K562 (cell line): ENCODE measurements around the gene FXYD1. TPM values are rescaled to one million over a fixed set of nuclear protein-coding genes. Genes with fewer than 3 reads are reported as not detected.
A peak's percentile ranks its signal among the peaks of the same experiment; 100 is the strongest.

Source experiments
- AFF1 ChIP-seq, 2 experiments: fragments of 450-650 bp; IDR thresholded peaks; 2 replicates each; pipeline ENCODE4 v1.6.1; 2018; ENCODE audit warnings: mild to moderate bottlenecking in 2 of 2, low read depth in 1 of 2; ENCODE audit not compliant: partially characterized antibody in 2 of 2
- CHCHD3 ChIP-seq: fragments of 250-450 bp; sonication (Bioruptor Pico); IDR thresholded peaks from 2 replicates; pipeline ENCODE4 v2.1.2; 2022; ENCODE audit warnings: mild to moderate bottlenecking
- ELF4 ChIP-seq: fragments of 450-650 bp; formaldehyde crosslinking; IDR thresholded peaks from 2 replicates; pipeline ENCODE4 v1.4.0; 2022; ENCODE audit warnings: missing genetic modification characterization
- FOXO4 ChIP-seq: fragments of 450-650 bp; formaldehyde crosslinking; IDR thresholded peaks from 2 replicates; pipeline ENCODE4 v1.4.0; 2020; ENCODE audit warnings: mild to moderate bottlenecking, moderate library complexity
- GATA2 ChIP-seq: sonication (generic); formaldehyde crosslinking; IDR thresholded peaks from 2 replicates; pipeline ENCODE4 v1.4.0; 2020; ENCODE audit warnings: mild to moderate bottlenecking, missing genetic modification reagents
- NBN ChIP-seq: fragments of 450-650 bp; IDR thresholded peaks from 2 replicates; pipeline ENCODE4 v1.6.1; 2016; ENCODE audit warnings: low read depth, mild to moderate bottlenecking
- POLR2AphosphoS2 ChIP-seq: IDR thresholded peaks from 2 replicates; pipeline ENCODE4 v1.6.1; 2012; ENCODE audit warnings: low read length, improper control_type of control experiment
- POLR2H ChIP-seq: IDR thresholded peaks from 2 replicates; pipeline ENCODE4 v1.6.1; 2016; ENCODE audit warnings: missing genetic modification characterization, low read depth, mild to moderate bottlenecking, control low read depth, missing compliant biosample characterization, moderate library complexity
- PRDM10 ChIP-seq: fragments of 450-650 bp; IDR thresholded peaks from 2 replicates; pipeline ENCODE4 v1.6.1; 2018; ENCODE audit not compliant: partially characterized antibody
- SIN3A ChIP-seq, 2 experiments: fragments of 150-350 bp in 1 of 2; IDR thresholded peaks; 2 replicates each; pipeline ENCODE4 v1.6.1; 2011 to 2016; ENCODE audit warnings: borderline replicate concordance in 2 of 2, low read depth in 2 of 2, low read length in 2 of 2, mild to moderate bottlenecking in 2 of 2, moderate library complexity in 2 of 2; ENCODE audit not compliant: control insufficient read depth in 1 of 2
- TSHZ1 ChIP-seq: fragments of 250-450 bp; sonication (Bioruptor Pico); IDR thresholded peaks from 2 replicates; pipeline ENCODE4 v1.4.0; 2020; ENCODE audit warnings: mild to moderate bottlenecking, moderate library complexity
- XRCC5 ChIP-seq: fragments of 200-400 bp; formaldehyde crosslinking; IDR thresholded peaks from 2 replicates; pipeline ENCODE4 v1.6.1; 2017; ENCODE audit warnings: low read depth, mild to moderate bottlenecking, low read length
- polyA plus RNA-seq, 8 experiments: library from polyadenylated mRNA; depleted of rRNA in 4 of 8; stranded (reverse) in 5 of 8; unstranded in 3 of 8; fragments of >200 nt; fragmentation: Nextera tagmentation in 2 of 8; fragmentation: Illumina TruSeq in 1 of 8; extraction: Ambion mirVana in 2 of 8; extraction: Trizol in 1 of 8; gene quantifications; 2 replicates each; pipeline versions ENCODE4 v1.2.1 to v1.2.3, GENCODE V29; 2011 to 2014; ENCODE audit warnings: inconsistent platforms in 1 of 8, missing spikeins in 1 of 8
- total RNA-seq, 7 experiments: library from RNA; depleted of rRNA in 6 of 7; stranded (reverse); fragments of >200 nt in 6 of 7; fragmentation: Illumina TruSeq in 2 of 7; extraction: Trizol in 2 of 7; gene quantifications; 2 replicates each; pipeline versions ENCODE4 v1.2.1 to v1.2.3, GENCODE V29; 2011 to 2021; ENCODE audit warnings: low replicate concordance in 1 of 7

Gene FXYD1
- total and polyA plus RNA-seq, 9 of the 15 experiments (the other 6 are each of a cell fraction or from before 2014, with no cell fraction given): 0.40 to 3.2 (median 1.8) TPM; not detected in 3

- TF ChIP-seq SIN3A (IDR thresholded peaks at IDR 0.05; ENCODE audit: borderline replicate concordance in 2 of 2, control insufficient read depth in 1 of 2, low read depth in 2 of 2, low read length in 2 of 2) (peak; percentile 73 to 82; a peak in 3 of 4 replicates), XRCC5 (peak; percentile 81; the same call in 1 of the 2 replicates), ELF4 (CRISPR knock-in tag) (peak; percentile 22; the same call in 1 of the 2 replicates), FOXO4 (CRISPR knock-in tag) (0 out of 2 replicates have a peak, but pooled peaks have one; percentile 17), GATA2 (CRISPR knock-in tag) (no peak), POLR2AphosphoS2 (peak; percentile 41; the same call in 1 of the 2 replicates), PRDM10 (peak; percentile 39), TSHZ1 (CRISPR knock-in tag) (no peak), CHCHD3 (no peak), NBN (peak; percentile 68), POLR2H (peak; percentile 54), AFF1 (IDR thresholded peaks at IDR 0.05; ENCODE audit: low read depth in 1 of 2, partially characterized antibody in 2 of 2) (peak; percentile 25 to 45)
These were observed 16.1 kb downstream of the FXYD1 start, which contains the start of gene FXYD5 (continued) for GRCh38 chr19:35154525-35155406.
